Measurements from ENCODE around the gene SPEF2. TPM values are rescaled to one million over a fixed set of nuclear protein-coding genes. Genes with fewer than 3 reads are reported as not detected.

The SPEF2 gene
- total and polyA plus RNA-seq, 2 of the 13 experiments (the other 11 are each of a cell fraction or from before 2014, with no cell fraction given), result 1.5 to 2.3 TPM

DNA sequence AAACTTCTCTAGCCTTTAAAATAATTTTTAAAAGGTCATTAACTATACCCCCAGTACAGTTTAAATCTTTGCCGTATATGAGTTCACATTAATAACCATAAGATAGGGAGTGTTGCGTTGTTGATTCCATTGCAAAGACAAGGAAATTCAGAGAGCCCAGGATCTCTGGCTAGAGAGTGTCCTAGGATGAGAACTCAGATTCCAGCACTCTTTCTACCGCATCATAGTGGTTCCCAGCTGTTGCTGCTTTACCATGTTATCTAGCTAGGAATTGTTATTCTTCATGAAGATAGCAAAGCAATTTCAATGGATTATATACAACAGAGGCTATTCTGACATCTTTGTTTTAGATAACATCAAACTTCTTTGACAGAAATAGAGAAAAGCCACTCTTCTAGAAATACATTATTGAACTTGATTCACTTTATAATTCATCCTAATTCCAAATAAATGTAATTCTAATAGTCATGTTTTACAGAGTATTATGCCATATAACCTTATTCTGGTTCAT is 160.7 kb downstream of the SPEF2 start (continued):
- TF ChIP-seq ZNF484 (CRISPR knock-in tag; IDR thresholded peaks at IDR 0.05; ENCODE audit: borderline replicate concordance, low read depth) (no peak), ZEB1 (IDR thresholded peaks at IDR 0.05; ENCODE audit: insufficient replicate concordance, low read depth) (no peak), SSRP1 (CRISPR knock-in tag; IDR thresholded peaks at IDR 0.05) (no peak)
- TF ChIP-seq, protein P1, sequence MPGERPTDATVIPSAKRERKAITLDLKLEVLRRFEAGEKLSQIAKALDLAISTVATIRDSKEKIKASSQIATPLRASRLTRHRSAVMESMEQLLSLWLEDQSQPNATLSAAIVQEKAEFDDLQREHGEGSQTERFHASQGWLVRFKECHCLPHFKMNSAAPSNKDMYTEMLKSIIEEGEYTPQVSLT (CRISPR knock-in tag; IDR thresholded peaks at IDR 0.05; ENCODE audit: borderline replicate concordance, low read depth), result no peak

GRCh38 chr5:35780236-35780635 is 162.6 kb downstream of the SPEF2 start:
- H3K79me2 ChIP-seq (ENCODE audit: insufficient read depth, low read length), result no peaks in the 10 kb centered on the region
- H3K9ac ChIP-seq (ENCODE audit: insufficient read depth, low read depth, low read length), result no peak overlapping the region
- no peak overlapping the region for H3K4me3 ChIP-seq (replicated peaks in 1 of 3; ENCODE audit: insufficient read depth in 1 of 3, low read depth in 2 of 3, low read length in 3 of 3)
- no peak for FAIRE-seq
- H2AFZ ChIP-seq (ENCODE audit: low read length), result no peak overlapping the region
- H3K27ac ChIP-seq (ENCODE audit: extremely low read length, insufficient read depth, low read length), result no peak overlapping the region
- no peaks in the 10 kb centered on the region for H3K4me1 ChIP-seq (ENCODE audit: insufficient read depth, low read length)
- WGBS (ENCODE audit: low lambda C conversion rate), result 15% methylated on average over 6 of the region's 6 CpGs
- no peak overlapping the region for H3K4me2 ChIP-seq (ENCODE audit: low read depth, low read length)
- in situ Hi-C loops (cut with HindIII; ENCODE audit: extremely low pct_ligation_motif_present, low pct_unique_long_range_greater_than_20kb), result no loop called here
- DNase-seq (ENCODE audit: low spot score), result no peak
- no TSS peak for BruUV-seq (replicated peaks)
- ATAC-seq, result no peak
- intact Hi-C loops (cut with micrococcal nuclease; ENCODE audit: unreplicated experiment), result no loop called here
- ChIA-PET CTCF (ENCODE audit: low intra/inter-chr PET ratio, low total read pairs) (interaction anchor here (4.9 kb wide), 1 partner anchor 145 kb away, joined by 38 read pairs; no protein-coding TSS in a partner anchor), POLR2A (no interaction called here)
- H4K20me1 ChIP-seq (ENCODE audit: insufficient read depth, low read length), result no peaks in the 10 kb centered on the region
- H3K9me3 ChIP-seq (ENCODE audit: low read length), result no peaks in the 10 kb centered on the region
- TF ChIP-seq FOXO1 (CRISPR knock-in tag; IDR thresholded peaks at IDR 0.05), result no peak
- H3K27me3 ChIP-seq (ENCODE audit: control insufficient read depth in 1 of 2, insufficient read depth in 2 of 2, low read length in 2 of 2), result no peaks in the 10 kb centered on the region; a peak in 1 of 5 replicates
- H3K36me3 ChIP-seq (replicated peaks in 1 of 2; ENCODE audit: control insufficient read depth in 1 of 2, insufficient read depth in 2 of 2, low read length in 2 of 2), result no peaks in the 10 kb centered on the region

- in situ Hi-C loops (cut with HindIII; ENCODE audit: extremely low pct_ligation_motif_present, low pct_unique_long_range_greater_than_20kb) (no loop called here), intact Hi-C loops (cut with micrococcal nuclease; ENCODE audit: unreplicated experiment) (no loop called here)
- H3K9ac ChIP-seq (ENCODE audit: insufficient read depth, low read depth, low read length), result no peak overlapping the region
- DNase-seq (ENCODE audit: low spot score), result no peak
- H3K4me2 ChIP-seq (ENCODE audit: low read depth, low read length), result no peak overlapping the region
- no peaks in the 10 kb centered on the region; a peak in 1 of 5 replicates for H3K27me3 ChIP-seq (ENCODE audit: control insufficient read depth in 1 of 2, insufficient read depth in 2 of 2, low read length in 2 of 2)
- no peak for FAIRE-seq
- H3K79me2 ChIP-seq (ENCODE audit: insufficient read depth, low read length), result no peaks in the 10 kb centered on the region
- CTCF ChIA-PET (ENCODE audit: low intra/inter-chr PET ratio, low total read pairs), result no interaction called here
- no TSS peak for BruUV-seq (replicated peaks)
- H2AFZ ChIP-seq (ENCODE audit: low read length), result no peak overlapping the region
- no peak for ATAC-seq
- WGBS (ENCODE audit: low lambda C conversion rate), result 51% methylated on average over 3 of the region's 3 CpGs
- H3K4me3 ChIP-seq (replicated peaks in 1 of 3; ENCODE audit: insufficient read depth in 1 of 3, low read depth in 2 of 3, low read length in 3 of 3), result no peak overlapping the region
- H3K9me3 ChIP-seq (ENCODE audit: low read length), result no peaks in the 10 kb centered on the region
- H3K36me3 ChIP-seq (replicated peaks in 1 of 2; ENCODE audit: control insufficient read depth in 1 of 2, insufficient read depth in 2 of 2, low read length in 2 of 2), result no peaks in the 10 kb centered on the region
- no peak overlapping the region for H3K27ac ChIP-seq (ENCODE audit: extremely low read length, insufficient read depth, low read length)
- H4K20me1 ChIP-seq (ENCODE audit: insufficient read depth, low read length), result no peaks in the 10 kb centered on the region
- POLR2A ChIA-PET, result no interaction called here
- H3K4me1 ChIP-seq (ENCODE audit: insufficient read depth, low read length), result no peaks in the 10 kb centered on the region
- TF ChIP-seq YY1 (IDR thresholded peaks at IDR 0.05; ENCODE audit: insufficient read depth, insufficient replicate concordance, low read depth, low read length) (no peak), ZNF362 (CRISPR knock-in tag; IDR thresholded peaks at IDR 0.05; ENCODE audit: borderline replicate concordance) (no peak), AKAP8 (CRISPR knock-in tag; IDR thresholded peaks at IDR 0.05) (no peak), MAFG (CRISPR knock-in tag; IDR thresholded peaks at IDR 0.05) (no peak), ZNF597 (CRISPR knock-in tag; IDR thresholded peaks at IDR 0.05) (no peak), ZNF614 (CRISPR knock-in tag; IDR thresholded peaks at IDR 0.05; ENCODE audit: borderline replicate concordance) (no peak), ARHGAP35 (CRISPR knock-in tag; IDR thresholded peaks at IDR 0.05; ENCODE audit: borderline replicate concordance) (no peak), PPARG (CRISPR knock-in tag; conservative IDR thresholded peaks at IDR 0.05) (no peak), ZNF552 (CRISPR knock-in tag; IDR thresholded peaks at IDR 0.05; ENCODE audit: borderline replicate concordance) (no peak)
Measured at GRCh38 chr5:35781181-35781790, 163.6 kb downstream of the SPEF2 start.
